HepG2 (cell line): Measurements from ENCODE around the gene DENND4A. TPM values are rescaled to one million over a fixed set of nuclear protein-coding genes. Genes with fewer than 3 reads are reported as not detected.

Experiments
- CREM ChIP-seq, 2 experiments: sonication (generic) in 1 of 2; formaldehyde crosslinking in 1 of 2; IDR thresholded peaks; 2 replicates each; pipeline versions ENCODE4 v1.4.0 to v1.6.1; 2016 to 2020; ENCODE audit warnings: antibody characterized with exemption in 1 of 2, mild to moderate bottlenecking in 1 of 2, missing genetic modification reagents in 1 of 2
- ERF ChIP-seq: IDR thresholded peaks from 2 replicates; pipeline ENCODE4 v1.6.1; 2018; ENCODE audit warnings: missing biosample characterization, missing genetic modification reagents
- FOXM1 ChIP-seq: sonication (generic); formaldehyde crosslinking; IDR thresholded peaks from 2 replicates; pipeline ENCODE4 v1.5.0; 2020; ENCODE audit warnings: missing genetic modification reagents
- HES4 ChIP-seq: sonication (generic); formaldehyde crosslinking; IDR thresholded peaks from 2 replicates; pipeline ENCODE4 v1.9.0; 2021; ENCODE audit warnings: mild to moderate bottlenecking, missing genetic modification reagents, borderline replicate concordance
- KAT8 ChIP-seq: IDR thresholded peaks from 2 replicates; pipeline ENCODE4 v1.6.1; 2016; ENCODE audit warnings: missing genetic modification reagents, missing compliant biosample characterization
- MTF2 ChIP-seq: sonication (generic); formaldehyde crosslinking; IDR thresholded peaks from 2 replicates; pipeline ENCODE4 v1.5.0; 2020; ENCODE audit warnings: missing genetic modification reagents, borderline replicate concordance
- NFE2 ChIP-seq: sonication (generic); formaldehyde crosslinking; IDR thresholded peaks from 2 replicates; pipeline ENCODE4 v1.4.0; 2020; ENCODE audit warnings: missing genetic modification reagents
- NKX3-1 ChIP-seq: sonication (generic); formaldehyde crosslinking; IDR thresholded peaks from 2 replicates; pipeline ENCODE4 v1.5.0; 2020; ENCODE audit warnings: missing genetic modification reagents
- PAX8 ChIP-seq: sonication (generic); formaldehyde crosslinking; IDR thresholded peaks from 2 replicates; pipeline ENCODE4 v1.8.0; 2022; ENCODE audit warnings: mild to moderate bottlenecking, missing genetic modification reagents, borderline replicate concordance
- PHF21A ChIP-seq: sonication (generic); formaldehyde crosslinking; IDR thresholded peaks from 2 replicates; pipeline ENCODE4 v1.5.0; 2020; ENCODE audit warnings: mild to moderate bottlenecking, missing genetic modification reagents
- SMARCE1 ChIP-seq: fragments of 450-650 bp; IDR thresholded peaks from 2 replicates; pipeline ENCODE4 v1.6.1; 2017; ENCODE audit warnings: borderline replicate concordance
- SMC3 ChIP-seq: IDR thresholded peaks from 2 replicates; pipeline ENCODE4 v1.6.1; 2011; ENCODE audit warnings: low read length, improper control_type of control experiment
- TBP ChIP-seq: sonication (generic); formaldehyde crosslinking; IDR thresholded peaks from 2 replicates; pipeline ENCODE4 v1.5.0; 2020; ENCODE audit warnings: missing genetic modification reagents
- ZBTB26 ChIP-seq: IDR thresholded peaks from 2 replicates; pipeline ENCODE4 v1.6.1; 2016; ENCODE audit warnings: missing compliant biosample characterization, missing genetic modification reagents, borderline replicate concordance
- ZNF510 ChIP-seq: sonication (generic); formaldehyde crosslinking; IDR thresholded peaks from 2 replicates; pipeline ENCODE4 v1.4.0; 2020; ENCODE audit warnings: low read depth, mild to moderate bottlenecking, missing genetic modification reagents
- ZNF615 ChIP-seq: sonication (generic); formaldehyde crosslinking; IDR thresholded peaks from 2 replicates; pipeline ENCODE4 v1.5.0; 2020; ENCODE audit warnings: mild to moderate bottlenecking, missing genetic modification reagents, borderline replicate concordance
- polyA plus RNA-seq, 8 experiments: library from polyadenylated mRNA; depleted of rRNA in 3 of 8; stranded (reverse) in 7 of 8; unstranded in 1 of 8; fragments of >200 nt; fragmentation: Illumina TruSeq in 4 of 8; extraction: Trizol in 4 of 8; gene quantifications; 2 replicates each; pipeline versions ENCODE4 v1.2.1 to v1.2.3, GENCODE V29; 2011 to 2016; ENCODE audit warnings: low read depth in 4 of 8, missing spikeins in 1 of 8, mixed read lengths in 1 of 8; ENCODE audit not compliant: insufficient read depth in 1 of 8
- total RNA-seq, 5 experiments: library from RNA; depleted of rRNA; stranded (reverse); fragments of >200 nt; fragmentation: Illumina TruSeq; extraction: Trizol; gene quantifications; 2 replicates each; pipeline ENCODE4 v1.2.3, GENCODE V29; 2016; ENCODE audit warnings: low read depth in 1 of 5
- TF ChIP-seq, protein P1 (sequence below): IDR thresholded peaks from 2 replicates; pipeline ENCODE4 v1.6.1; 2012; ENCODE audit warnings: low read length, improper control_type of control experiment
- TF ChIP-seq, protein P2 (sequence below): sonication (generic); formaldehyde crosslinking; IDR thresholded peaks from 2 replicates; pipeline ENCODE4 v1.5.0; 2020; ENCODE audit warnings: mild to moderate bottlenecking, missing genetic modification reagents
- TF ChIP-seq, protein P3 (sequence below): sonication (generic); formaldehyde crosslinking; IDR thresholded peaks from 2 replicates; pipeline ENCODE4 v1.4.0; 2020; ENCODE audit warnings: missing genetic modification reagents, low read depth, mild to moderate bottlenecking, borderline replicate concordance
- TF ChIP-seq, protein P4 (sequence below): sonication (generic); formaldehyde crosslinking; IDR thresholded peaks from 2 replicates; pipeline ENCODE4 v1.5.0; 2020; ENCODE audit warnings: missing genetic modification reagents

Gene DENND4A
- total and polyA plus RNA-seq, 2 of the 13 experiments (the other 11 are each of a cell fraction or from before 2014, with no cell fraction given): 13.2 to 18.6 TPM

DNA sequence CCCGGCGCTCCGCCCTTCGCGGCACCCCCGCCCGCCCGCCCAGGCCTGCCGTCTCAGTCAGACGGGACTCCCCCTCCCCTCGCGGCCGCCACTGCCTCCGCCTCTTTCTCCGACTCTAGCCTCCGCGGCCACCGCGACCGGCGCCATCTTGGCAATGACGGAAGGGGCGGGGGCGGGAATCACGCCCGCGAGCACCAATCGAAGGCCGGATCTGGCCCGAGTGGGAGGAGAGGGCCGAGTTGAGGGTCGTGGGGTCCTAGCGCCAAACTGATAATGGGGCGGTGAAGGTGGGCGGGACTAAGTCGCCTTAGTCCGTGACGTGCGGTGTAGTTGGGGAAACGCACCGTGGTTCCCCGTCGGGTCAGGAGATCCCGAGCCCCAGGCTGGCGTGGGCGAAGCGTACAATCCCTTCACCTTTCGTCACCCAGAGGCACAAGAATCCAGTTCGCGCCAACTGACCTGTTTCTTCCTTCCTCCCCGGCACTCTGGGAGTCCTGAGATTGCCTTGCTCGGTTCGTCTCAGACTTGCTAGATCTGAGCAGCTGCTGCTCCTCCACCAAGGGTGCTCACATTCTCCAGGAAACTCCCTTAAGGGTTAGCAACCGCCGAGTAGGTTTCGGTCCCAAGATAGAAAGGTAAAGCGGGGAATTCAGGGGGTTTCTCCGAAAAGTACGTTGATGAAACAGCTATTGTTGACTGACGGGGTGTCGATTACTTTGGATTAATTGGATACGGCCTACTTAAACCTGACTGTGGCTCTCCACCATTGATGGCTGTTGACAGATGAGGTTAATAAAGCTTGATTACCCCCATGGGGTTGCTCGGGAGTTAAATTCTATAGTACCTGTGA lies at the start of gene DENND4A (continued):
- TF ChIP-seq, protein P1, sequence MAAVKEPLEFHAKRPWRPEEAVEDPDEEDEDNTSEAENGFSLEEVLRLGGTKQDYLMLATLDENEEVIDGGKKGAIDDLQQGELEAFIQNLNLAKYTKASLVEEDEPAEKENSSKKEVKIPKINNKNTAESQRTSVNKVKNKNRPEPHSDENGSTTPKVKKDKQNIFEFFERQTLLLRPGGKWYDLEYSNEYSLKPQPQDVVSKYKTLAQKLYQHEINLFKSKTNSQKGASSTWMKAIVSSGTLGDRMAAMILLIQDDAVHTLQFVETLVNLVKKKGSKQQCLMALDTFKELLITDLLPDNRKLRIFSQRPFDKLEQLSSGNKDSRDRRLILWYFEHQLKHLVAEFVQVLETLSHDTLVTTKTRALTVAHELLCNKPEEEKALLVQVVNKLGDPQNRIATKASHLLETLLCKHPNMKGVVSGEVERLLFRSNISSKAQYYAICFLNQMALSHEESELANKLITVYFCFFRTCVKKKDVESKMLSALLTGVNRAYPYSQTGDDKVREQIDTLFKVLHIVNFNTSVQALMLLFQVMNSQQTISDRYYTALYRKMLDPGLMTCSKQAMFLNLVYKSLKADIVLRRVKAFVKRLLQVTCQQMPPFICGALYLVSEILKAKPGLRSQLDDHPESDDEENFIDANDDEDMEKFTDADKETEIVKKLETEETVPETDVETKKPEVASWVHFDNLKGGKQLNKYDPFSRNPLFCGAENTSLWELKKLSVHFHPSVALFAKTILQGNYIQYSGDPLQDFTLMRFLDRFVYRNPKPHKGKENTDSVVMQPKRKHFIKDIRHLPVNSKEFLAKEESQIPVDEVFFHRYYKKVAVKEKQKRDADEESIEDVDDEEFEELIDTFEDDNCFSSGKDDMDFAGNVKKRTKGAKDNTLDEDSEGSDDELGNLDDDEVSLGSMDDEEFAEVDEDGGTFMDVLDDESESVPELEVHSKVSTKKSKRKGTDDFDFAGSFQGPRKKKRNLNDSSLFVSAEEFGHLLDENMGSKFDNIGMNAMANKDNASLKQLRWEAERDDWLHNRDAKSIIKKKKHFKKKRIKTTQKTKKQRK: no peak
- TF ChIP-seq, protein P2, sequence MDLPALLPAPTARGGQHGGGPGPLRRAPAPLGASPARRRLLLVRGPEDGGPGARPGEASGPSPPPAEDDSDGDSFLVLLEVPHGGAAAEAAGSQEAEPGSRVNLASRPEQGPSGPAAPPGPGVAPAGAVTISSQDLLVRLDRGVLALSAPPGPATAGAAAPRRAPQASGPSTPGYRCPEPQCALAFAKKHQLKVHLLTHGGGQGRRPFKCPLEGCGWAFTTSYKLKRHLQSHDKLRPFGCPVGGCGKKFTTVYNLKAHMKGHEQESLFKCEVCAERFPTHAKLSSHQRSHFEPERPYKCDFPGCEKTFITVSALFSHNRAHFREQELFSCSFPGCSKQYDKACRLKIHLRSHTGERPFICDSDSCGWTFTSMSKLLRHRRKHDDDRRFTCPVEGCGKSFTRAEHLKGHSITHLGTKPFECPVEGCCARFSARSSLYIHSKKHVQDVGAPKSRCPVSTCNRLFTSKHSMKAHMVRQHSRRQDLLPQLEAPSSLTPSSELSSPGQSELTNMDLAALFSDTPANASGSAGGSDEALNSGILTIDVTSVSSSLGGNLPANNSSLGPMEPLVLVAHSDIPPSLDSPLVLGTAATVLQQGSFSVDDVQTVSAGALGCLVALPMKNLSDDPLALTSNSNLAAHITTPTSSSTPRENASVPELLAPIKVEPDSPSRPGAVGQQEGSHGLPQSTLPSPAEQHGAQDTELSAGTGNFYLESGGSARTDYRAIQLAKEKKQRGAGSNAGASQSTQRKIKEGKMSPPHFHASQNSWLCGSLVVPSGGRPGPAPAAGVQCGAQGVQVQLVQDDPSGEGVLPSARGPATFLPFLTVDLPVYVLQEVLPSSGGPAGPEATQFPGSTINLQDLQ: no peak
- no peak for TF ChIP-seq FOXM1 (CRISPR knock-in tag)
- TF ChIP-seq SMARCE1: no peak
- TF ChIP-seq ZNF510 (CRISPR knock-in tag): peak; percentile 77; the same call in 1 of the 2 replicates
- TF ChIP-seq TBP (CRISPR knock-in tag): 0 out of 2 replicates have a peak, but pooled peaks have one; percentile 59
- peak; percentile 85 for TF ChIP-seq CREM (IDR thresholded peaks at IDR 0.05)
- peak; percentile 53; the same call in 1 of the 2 replicates for TF ChIP-seq CREM (CRISPR knock-in tag; IDR thresholded peaks at IDR 0.05)
- TF ChIP-seq PHF21A: peak; percentile 2; the same call in 1 of the 2 replicates
- no peak for TF ChIP-seq ZNF615 (CRISPR knock-in tag)
- TF ChIP-seq NFE2: no peak
- peak; percentile 61; the same call in 1 of the 2 replicates for TF ChIP-seq KAT8 (CRISPR knock-in tag)
- TF ChIP-seq ERF: peak; percentile 70
- TF ChIP-seq, protein P3, sequence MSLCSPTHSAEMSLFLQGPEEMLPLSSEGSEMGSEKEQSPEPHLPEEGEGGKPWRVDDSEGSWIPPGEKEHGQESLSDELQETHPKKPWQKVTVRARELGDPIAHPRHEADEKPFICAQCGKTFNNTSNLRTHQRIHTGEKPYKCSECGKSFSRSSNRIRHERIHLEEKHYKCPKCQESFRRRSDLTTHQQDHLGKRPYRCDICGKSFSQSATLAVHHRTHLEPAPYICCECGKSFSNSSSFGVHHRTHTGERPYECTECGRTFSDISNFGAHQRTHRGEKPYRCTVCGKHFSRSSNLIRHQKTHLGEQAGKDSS: peak; percentile 87
- no peak; the same call in 1 of the 2 replicates for TF ChIP-seq ZBTB26 (CRISPR knock-in tag)
- TF ChIP-seq, protein P4, sequence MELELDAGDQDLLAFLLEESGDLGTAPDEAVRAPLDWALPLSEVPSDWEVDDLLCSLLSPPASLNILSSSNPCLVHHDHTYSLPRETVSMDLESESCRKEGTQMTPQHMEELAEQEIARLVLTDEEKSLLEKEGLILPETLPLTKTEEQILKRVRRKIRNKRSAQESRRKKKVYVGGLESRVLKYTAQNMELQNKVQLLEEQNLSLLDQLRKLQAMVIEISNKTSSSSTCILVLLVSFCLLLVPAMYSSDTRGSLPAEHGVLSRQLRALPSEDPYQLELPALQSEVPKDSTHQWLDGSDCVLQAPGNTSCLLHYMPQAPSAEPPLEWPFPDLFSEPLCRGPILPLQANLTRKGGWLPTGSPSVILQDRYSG (CRISPR knock-in tag): no peak
- no peak for TF ChIP-seq SMC3
- no peak for TF ChIP-seq MTF2
- TF ChIP-seq NKX3-1 (CRISPR knock-in tag): peak; percentile 63; the same call in 1 of the 2 replicates
- TF ChIP-seq HES4: no peak
- no peak for TF ChIP-seq PAX8
